Neutrophil (primary cell): ENCODE results near the gene TNFRSF17.

ENCODE experiments used
- H3K27ac ChIP-seq: fragments of 200-600 bp; sonication (generic); 2 replicates; pipeline ENCODE4 v1.5.1; 2016; ENCODE audit warnings: mild to moderate bottlenecking, moderate library complexity
- H3K27me3 ChIP-seq: fragments of 200-600 bp; sonication (generic); 2 replicates; pipeline ENCODE4 v1.6.0; 2016; ENCODE audit warnings: mild to moderate bottlenecking
- H3K36me3 ChIP-seq: fragments of 200-600 bp; sonication (generic); 2 replicates; pipeline ENCODE4 v1.5.1; 2017
- H3K4me1 ChIP-seq, 2 experiments: fragments of 200-600 bp in 1 of 2; sonication (generic) in 1 of 2; 1 replicate in 1 of 2; 2 replicates in 1 of 2; pipeline versions ENCODE4 v1.5.1 to v1.6.1; 2013 to 2016; ENCODE audit warnings: low read depth in 1 of 2, low read length in 1 of 2, mild to moderate bottlenecking in 1 of 2, moderate library complexity in 1 of 2; ENCODE audit not compliant: control insufficient read depth in 1 of 2, insufficient read depth in 1 of 2
- H3K4me3 ChIP-seq, 2 experiments: fragments of 200-600 bp in 1 of 2; sonication (generic) in 1 of 2; 1 replicate in 1 of 2; 2 replicates in 1 of 2; pipeline ENCODE4 v1.5.1; 2013 to 2016; ENCODE audit warnings: low read depth in 1 of 2, low read length in 1 of 2, mild to moderate bottlenecking in 1 of 2, moderate library complexity in 1 of 2
- H3K9me3 ChIP-seq: fragments of 200-600 bp; sonication (generic); 2 replicates; pipeline ENCODE4 v1.5.1; 2016
- TF ChIP-seq, protein P1 (sequence below): fragments of 200-600 bp; sonication (generic); IDR thresholded peaks from 2 replicates; pipeline ENCODE4 v1.5.1; 2016; ENCODE audit warnings: antibody characterized with exemption

Gene TNFRSF17

DNA sequence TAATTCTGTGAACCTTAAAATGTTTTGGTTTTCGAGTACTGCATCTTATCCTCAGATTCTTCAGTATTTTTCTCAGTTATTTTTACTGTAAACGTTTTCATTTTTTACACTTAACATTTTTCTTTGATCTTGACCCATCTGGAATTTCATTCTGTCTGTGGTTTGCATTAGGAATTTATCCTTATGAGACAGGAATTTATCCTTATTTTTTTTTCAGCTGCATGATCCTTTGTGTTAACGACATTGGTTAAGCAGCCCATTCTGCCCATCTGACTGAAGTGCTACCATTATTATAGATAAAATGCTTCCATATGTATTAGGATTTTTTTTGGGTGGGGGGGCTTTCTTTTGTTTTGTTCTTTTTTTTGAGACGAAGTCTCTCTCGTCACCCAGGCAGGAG, 52.5 kb downstream of the TNFRSF17 start:
- H3K36me3 ChIP-seq: no peaks in the 10 kb centered on the region
- H3K9me3 ChIP-seq: no peaks in the 10 kb centered on the region
- H3K27me3 ChIP-seq: no peaks in the 10 kb centered on the region
- H3K4me1 ChIP-seq: peaks cover 0 to 10% of the 10 kb centered on the region in 2 experiments
- no peak overlapping the region for H3K4me3 ChIP-seq
- no peak overlapping the region for H3K27ac ChIP-seq
- TF ChIP-seq, protein P1, sequence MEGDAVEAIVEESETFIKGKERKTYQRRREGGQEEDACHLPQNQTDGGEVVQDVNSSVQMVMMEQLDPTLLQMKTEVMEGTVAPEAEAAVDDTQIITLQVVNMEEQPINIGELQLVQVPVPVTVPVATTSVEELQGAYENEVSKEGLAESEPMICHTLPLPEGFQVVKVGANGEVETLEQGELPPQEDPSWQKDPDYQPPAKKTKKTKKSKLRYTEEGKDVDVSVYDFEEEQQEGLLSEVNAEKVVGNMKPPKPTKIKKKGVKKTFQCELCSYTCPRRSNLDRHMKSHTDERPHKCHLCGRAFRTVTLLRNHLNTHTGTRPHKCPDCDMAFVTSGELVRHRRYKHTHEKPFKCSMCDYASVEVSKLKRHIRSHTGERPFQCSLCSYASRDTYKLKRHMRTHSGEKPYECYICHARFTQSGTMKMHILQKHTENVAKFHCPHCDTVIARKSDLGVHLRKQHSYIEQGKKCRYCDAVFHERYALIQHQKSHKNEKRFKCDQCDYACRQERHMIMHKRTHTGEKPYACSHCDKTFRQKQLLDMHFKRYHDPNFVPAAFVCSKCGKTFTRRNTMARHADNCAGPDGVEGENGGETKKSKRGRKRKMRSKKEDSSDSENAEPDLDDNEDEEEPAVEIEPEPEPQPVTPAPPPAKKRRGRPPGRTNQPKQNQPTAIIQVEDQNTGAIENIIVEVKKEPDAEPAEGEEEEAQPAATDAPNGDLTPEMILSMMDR: no peak
